C4-2B (cell line): ENCODE results near the gene TMEM129.
A peak's percentile ranks its signal among the peaks of the same experiment; 100 is the strongest.

Experiments used
- H3K27ac ChIP-seq: fragments of 450-650 bp; 2 replicates; pipeline ENCODE4 v1.5.1; 2017
- CTCF ChIP-seq: fragments of 450-650 bp; conservative IDR thresholded peaks from 2 replicates; pipeline ENCODE4 v1.5.1; 2017; ENCODE audit warnings: mild to moderate bottlenecking
- ZFX ChIP-seq: fragments of 450-650 bp; IDR thresholded peaks from 2 replicates; pipeline ENCODE4 v1.6.1; 2017

The TMEM129 gene

GRCh38 chr4:1748465-1748995, 27.4 kb upstream of the TMEM129 start:
- TF ChIP-seq CTCF (peak; percentile 79), ZFX (no peak)
- no peak overlapping the region for H3K27ac ChIP-seq

GRCh38 chr4:1747603-1747967, 26.5 kb upstream of the TMEM129 start:
- H3K27ac ChIP-seq: no peak overlapping the region
- TF ChIP-seq ZFX (no peak), CTCF (no peak)

- H3K27ac ChIP-seq: no peak overlapping the region
- TF ChIP-seq CTCF: no peak
- TF ChIP-seq ZFX: no peak
Measured at GRCh38 chr4:1746919-1747602, 25.9 kb upstream of the TMEM129 start.

GRCh38 chr4:1746265-1746691, 25.2 kb upstream of the TMEM129 start:
- no peak overlapping the region for H3K27ac ChIP-seq
- TF ChIP-seq ZFX: no peak
- TF ChIP-seq CTCF: peak; percentile 88

- TF ChIP-seq ZFX (no peak), CTCF (no peak)
- no peak overlapping the region for H3K27ac ChIP-seq
Measured at GRCh38 chr4:1745697-1746096, 24.6 kb upstream of the TMEM129 start.

- TF ChIP-seq CTCF (no peak), ZFX (no peak)
- H3K27ac ChIP-seq: no peak overlapping the region
Measured at GRCh38 chr4:1745165-1745564, 24.0 kb upstream of the TMEM129 start.

- H3K27ac ChIP-seq: no peak overlapping the region
- TF ChIP-seq CTCF (no peak), ZFX (no peak)
Measured at GRCh38 chr4:1744552-1744951, 23.4 kb upstream of the TMEM129 start.
